GM21390 (cell line): ENCODE results near the gene CUL9.

ENCODE experiments used
- ATAC-seq: cut with Tn5 transposase; IDR thresholded peaks from one replicate; pipeline ENCODE4 v1.9.1; 2021; ENCODE audit not compliant: unreplicated experiment

The CUL9 gene

GRCh38 chr6:43254138-43254817, 72.3 kb downstream of the CUL9 start:
- ATAC-seq, result no peak

DNA sequence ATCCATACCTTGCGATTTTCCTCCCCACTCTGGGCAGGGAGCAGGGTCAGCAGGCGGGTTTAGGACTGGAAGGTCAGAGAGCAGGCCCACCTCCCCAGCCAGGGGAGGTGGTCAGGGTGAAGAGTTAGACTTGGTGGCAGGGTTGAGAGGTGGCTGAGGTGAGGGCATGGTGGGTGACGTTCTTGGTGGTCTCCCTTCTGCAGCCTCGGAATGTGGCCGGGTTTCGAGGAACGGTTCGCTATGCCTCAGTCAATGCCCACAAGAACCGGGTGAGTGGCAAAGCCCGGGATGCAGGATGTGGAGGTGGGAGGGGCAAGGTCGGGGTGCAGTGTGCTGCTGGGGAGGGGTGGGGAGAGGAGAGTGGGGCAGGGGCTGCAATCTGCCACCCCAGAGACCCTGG, 72.8 kb downstream of the CUL9 start:
- no peak for ATAC-seq

GRCh38 chr6:43255408-43256054, 73.5 kb downstream of the CUL9 start:
- ATAC-seq, result no peak

GRCh38 chr6:43256670-43257366, 74.8 kb downstream of the CUL9 start:
- no peak for ATAC-seq

DNA sequence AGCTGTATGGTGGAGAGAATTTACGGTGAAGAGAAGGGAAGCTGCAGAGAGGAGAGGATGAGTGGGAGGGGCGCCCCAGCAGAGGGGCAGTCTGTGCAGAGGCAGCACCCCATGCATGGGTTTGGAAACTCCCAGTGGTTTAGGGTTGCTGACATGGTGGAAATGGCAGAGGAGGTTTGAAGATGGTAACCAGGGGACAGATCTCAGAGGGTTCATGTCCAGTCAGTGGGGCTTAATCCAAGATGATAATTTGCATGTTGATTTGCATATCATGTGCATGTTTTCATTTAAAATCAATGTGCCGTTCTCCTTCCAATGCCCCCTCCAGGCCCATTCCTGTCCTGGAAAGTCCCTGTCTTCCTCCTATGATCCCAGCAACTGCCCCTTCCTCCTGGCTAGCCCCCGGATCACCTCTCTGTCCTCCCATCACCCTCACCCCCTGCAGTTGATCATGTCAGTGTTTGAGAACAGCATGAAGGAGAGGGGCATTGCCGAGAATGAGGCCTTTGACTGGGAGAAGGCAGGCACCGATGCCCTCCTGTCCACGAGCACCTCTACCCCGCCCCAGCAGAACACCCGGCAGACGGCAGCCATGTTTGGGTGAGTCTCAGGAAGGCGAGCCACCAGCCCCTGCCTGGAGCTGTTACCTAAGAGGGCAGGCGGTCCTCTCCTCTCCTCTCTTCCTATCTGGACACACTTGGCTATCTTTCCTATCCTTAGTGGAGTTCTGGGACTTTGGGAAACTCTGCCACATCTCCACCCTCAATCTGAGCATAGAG, 75.6 kb downstream of the CUL9 start:
- no peak for ATAC-seq

- no peak for ATAC-seq
Measured at GRCh38 chr6:43258180-43258579, 76.2 kb downstream of the CUL9 start.

DNA sequence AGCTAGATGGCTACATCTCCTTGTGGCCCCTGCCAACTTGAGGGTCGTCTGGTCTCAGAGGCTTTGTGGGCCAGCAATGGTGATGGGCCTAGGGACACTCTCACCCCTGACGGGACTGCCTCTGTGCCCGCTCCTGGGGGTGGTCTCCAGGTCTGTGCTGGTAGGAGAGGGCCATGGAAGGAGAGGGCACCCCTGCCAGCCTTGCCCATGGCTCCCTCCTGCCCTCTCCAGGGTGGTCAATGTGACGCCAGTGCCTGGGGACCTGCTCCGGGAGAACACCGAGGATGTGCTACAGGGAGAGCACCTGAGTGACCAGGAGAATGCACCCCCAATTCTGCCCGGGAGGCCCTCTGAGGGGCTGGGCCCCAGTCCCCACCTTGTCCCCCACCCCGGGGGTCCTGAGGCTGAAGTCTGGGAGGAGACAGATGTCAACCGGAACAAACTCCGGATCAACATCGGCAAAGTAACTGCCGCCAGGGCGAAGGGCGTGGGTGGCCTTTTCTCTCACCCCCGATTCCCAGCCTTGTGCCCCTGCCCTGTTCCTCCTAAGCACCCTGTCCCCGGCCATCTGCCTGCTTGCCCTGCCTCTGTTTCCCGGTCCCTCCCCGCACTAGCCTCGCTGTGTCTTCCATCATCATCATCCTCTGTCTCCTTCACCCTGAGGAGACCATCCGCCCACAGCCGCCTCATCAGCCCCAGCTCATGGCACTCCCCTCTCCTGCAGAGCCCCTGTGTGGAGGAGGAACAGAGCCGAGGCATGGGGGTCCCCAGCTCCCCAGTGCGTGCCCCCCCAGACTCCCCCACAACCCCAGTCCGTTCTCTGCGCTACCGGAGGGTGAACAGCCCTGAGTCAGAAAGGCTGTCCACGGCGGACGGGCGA, 77.1 kb downstream of the CUL9 start:
- no peak for ATAC-seq

DNA sequence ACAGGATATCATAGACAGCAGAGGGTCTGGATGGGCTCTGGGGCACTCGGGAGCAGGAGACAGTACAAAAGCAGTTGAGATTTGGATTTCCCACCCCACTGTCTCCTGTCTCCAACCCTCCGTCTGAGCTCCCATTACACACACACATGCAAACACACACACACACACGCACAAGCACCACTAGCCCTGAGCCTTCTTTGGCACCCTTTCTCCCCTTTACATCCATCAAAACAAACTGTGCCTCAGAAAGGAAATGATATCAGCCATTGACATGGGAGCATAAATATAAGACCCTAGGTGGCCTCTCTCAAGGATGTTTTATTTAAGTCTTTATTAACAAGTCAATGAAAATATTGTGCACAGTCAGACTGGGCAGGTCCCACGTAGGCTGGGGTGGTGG, 78.8 kb downstream of the CUL9 start:
- ATAC-seq, result no peak

DNA sequence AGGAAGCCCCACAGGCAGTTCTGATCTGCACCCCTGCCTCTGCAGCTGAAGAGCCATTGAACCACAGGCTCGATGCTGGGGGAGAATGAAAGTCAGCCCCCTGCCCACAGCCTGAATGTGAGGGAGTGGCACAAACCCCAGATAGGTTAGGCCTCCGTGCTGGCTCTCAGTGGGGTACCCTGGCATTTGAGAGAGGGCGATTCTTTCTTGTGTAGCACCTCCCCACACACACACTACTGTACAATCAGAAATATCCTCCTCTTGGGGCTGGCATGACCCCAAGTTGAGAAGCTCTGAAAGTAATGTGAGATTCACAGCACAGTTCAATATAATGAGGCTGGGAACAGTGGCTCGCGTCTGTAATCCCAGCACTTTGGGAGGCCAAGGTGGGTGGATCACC, 79.2 kb downstream of the CUL9 start:
- ATAC-seq, result no peak

- ATAC-seq, result no peak
Measured at GRCh38 chr6:43262000-43262779, 80.2 kb downstream of the CUL9 start.

GRCh38 chr6:43262780-43263313, 80.9 kb downstream of the CUL9 start:
- no peak for ATAC-seq

DNA sequence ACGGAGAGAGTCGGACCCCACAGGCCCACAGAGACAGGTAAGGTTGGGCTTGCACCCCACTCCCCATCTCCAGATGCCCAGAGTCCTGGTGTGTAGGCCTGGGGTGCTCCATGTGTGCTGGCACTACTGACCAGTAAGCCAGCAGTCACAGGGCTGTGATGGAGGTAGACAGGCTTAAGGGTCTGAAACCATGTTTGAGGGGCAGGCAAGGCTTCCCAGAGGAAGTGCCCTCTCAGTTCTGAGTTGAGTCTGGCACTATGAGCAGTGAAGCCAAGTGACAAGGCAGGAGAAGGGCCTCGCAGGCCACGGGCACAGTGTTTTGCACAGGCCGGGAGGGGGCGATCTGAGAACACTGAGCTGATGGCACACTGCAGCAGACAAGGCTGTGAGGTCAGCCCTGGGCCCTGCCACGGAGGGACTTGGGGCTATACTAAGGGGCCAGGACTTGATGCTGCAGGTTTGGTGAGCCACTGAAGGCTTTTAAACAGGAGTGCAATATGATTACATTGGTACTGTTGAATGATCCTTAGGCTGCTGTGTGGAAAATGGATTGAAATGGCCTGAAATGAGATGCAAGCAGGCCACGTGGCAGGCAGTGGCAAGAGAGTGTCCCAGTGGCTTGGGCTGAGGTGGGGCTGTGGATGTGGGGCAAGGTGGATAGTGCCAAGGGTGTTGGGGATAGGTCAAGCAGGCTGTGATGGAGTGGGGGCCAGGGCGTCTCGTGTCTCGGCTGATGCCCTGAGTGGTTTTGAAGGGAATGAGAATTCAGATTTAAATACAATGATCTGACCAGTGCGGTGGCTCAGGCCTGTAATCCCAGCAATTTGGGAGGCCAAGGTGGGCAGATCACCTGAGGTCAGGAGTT, 81.5 kb downstream of the CUL9 start:
- ATAC-seq, result peak; percentile 73

- ATAC-seq, result no peak
Measured at GRCh38 chr6:43264599-43265145, 82.7 kb downstream of the CUL9 start.

DNA sequence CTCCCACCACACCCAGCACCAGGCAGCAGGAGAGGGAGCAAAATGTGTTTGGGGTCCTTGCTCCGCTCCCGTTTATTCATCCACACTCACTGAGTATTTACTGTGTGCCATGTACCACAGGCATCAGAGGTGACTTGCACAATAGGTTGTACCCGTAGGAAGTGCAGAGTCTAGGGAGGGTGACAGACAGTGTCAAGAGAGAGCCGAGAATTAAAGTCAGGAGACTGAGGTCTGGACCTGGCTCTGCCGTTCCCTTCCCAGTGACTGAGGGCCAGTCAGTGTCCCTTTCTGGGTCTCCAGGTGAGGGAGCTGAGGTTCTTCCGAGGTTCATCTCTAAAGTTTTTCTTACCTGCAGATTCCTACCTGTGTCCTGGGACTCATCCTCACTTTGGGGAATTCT, 83.6 kb downstream of the CUL9 start:
- ATAC-seq, result no peak

DNA sequence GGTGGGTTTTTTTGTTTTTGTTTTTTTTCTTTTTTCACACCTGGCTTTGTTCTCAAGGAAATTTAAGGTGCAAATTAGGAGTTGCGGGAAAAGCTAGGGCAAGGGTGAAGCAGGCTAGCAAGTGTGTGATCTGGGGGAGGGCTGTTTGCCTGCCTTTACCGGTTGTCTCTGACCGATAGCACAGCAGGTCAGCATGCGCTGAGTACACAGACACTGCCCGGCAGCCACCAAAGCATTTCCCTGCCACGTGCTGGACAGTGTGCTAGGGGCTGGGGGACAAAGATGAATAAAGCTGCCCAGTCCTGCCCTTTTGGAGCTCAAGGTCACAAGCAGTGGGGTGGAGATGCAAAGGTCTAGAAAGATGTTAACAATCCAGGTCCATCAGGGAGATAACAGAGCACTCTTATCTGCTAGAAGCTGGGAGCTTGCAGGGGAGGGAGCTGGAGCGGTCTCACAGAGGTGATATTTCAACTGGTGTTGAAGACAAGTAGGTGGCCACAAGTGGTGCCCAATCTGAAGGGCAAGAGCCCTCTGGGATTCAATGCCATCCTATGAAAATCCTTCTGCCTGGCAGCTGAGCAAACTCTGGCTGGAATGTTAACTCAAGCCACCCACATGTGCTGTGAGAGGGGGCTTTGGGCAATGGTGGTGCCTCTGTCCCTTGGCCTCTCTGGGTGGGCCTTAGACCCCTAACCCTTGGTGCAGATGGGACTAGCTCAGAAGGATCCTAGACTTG, 85.8 kb downstream of the CUL9 start:
- ATAC-seq, result no peak

DNA sequence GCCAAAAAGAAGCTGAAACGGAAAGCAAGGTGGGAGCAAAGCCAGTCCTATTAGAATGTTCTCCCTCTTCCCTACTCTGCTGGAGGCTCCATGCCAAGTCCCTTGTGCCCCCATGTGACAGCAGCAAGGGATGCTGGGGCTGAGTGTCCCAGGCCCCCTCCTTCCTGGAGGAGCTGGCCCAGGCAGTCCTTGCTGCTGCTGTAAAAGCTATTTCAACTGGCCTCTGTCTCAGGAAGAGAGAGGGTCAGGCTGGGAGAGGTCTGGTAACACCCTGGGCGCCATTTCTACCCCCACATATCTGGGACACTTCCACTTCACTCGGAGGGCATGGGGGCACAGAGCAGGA, 86.3 kb downstream of the CUL9 start:
- ATAC-seq, result no peak

DNA sequence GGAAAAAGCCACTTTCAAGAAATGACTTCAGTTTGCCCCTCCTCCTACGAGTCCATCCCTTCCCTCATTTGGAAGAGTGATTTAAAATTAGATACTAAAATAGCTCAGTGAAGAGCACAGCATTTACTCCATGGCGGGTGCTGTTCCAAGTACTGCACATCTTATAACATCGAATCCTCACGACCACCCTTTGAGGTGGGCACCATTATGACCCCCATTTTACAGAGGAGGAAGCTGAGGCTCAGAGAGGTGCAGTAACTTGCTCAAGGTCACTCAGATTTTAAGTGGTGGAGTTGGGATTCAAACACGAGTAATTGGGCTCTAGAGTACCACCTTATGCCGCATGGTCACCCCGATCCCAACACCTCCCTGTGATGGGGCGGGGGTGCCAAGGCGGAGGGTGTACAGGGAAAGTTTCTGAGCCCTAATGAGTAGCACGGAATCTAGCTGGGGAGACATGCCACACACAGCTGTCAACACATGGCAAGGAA, 86.8 kb downstream of the CUL9 start:
- ATAC-seq, result no peak
